ENCODE measurements around the gene RNF121.

The RNF121 gene

DNA sequence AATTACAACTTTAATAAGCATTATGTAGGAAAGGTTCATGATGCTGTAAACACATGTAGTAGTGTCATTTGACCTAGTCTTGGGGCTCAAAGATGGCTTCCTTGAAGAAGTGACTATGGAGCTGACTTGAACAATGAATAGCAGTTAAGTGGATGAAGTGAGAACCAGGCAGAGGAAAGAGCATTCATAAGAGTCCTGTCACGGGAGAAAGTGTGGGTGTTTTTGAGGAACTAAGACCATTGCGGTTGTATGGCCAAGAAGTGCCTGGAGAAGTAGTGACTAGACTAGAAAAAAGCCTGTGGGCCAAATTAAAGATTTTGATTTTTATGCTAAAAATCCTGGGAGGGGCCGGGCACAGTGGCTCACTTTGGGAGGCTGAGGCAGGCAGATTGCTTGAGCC, 62.6 kb downstream of the RNF121 start:
- peak; percentile 88 to 94 (median 94) for DNase-seq

DNA sequence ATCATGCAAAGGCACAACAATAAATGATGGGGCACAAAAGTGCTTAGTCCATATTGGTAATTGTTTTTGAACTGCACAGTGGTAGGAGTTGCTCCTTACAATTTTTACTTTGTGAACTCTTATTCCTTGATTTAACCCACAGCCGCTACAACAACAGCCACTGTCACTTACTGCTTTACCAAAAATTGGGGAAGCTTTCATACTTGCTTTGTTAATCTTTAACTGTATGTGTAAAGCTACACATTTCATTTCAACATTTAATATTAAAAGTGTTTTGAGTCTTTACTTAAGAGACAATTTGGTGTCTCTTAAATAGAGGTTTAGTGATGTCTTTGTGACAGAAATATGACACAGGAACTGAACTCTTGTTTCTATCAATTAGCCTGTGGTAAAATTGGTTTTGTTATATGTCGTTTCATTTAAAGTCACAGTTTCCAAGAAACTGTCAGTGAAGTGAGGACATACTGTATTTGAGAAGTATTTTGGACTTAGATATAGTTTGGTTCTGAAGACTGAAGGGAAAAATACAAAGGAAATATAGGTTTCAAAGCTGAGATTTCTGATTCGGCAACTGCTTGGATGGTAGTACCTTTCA, 63.4 kb downstream of the RNF121 start:
- DNase-seq: no peak

DNA sequence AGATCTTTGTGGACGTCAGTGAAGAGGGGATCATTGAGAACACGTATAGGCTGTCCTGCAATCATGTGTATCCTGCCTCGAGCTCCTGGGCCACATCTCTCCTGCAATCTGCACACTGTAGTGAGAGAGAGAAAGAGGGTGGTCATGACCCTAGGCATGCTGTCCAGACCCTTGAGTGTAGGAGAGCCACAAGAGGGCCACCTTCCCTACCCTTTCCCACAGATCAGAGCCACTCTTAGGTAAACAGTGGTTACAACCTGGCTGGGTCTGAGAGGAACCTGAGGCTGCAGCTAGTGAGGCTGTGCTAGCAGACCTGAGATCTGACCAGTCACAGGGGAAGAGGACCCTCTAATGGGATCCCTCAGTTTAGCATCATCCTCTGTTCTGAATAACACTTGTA, 65.9 kb downstream of the RNF121 start:
- DNase-seq: no peak

DNA sequence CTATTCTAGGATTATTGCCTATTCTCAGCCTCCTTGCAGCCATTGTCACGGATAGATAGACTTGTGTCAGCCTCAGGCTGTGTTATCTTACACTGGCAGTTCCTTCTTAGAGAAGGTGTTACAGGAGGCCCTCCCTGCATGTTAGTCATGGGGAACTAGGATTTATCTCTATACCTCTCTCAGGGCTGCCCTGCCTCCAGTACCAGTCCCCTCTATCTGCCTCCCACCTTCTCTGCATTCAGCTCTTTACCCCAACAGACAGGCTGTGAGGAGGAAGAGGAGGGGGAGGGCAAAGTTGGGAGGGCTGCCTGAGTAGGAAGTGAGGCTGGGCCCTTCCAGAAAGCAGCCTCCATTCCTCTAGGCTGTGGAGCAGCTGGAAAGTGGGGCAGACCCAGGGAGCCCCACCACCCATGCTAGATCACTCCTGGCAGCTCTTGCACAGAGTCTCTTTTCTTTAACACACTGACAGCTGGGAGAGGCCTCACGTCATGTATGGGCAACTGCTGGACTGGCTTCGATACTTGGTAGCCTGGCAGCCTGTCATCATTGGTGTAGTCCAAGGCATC, 67.0 kb downstream of the RNF121 start:
- DNase-seq: no peak

DNA sequence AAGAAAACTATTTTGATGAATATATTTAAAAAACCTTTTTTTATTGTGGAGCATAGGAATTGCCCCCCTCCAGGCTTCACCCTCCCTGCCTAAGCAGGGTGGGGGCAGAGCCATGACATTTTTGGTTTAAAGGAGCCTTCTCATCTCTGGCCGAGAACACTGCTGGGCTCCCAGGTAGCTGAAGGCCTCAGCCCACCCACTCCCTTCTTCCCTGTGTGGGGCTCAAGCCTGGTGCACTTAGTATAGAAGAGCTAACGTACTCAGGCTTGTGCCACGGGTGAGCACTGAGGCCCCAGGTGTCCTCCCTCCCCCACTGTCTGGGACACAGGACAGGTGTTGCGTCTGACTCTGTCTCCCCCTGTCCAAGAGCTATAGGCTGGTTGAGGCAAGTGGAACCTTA, 67.7 kb downstream of the RNF121 start:
- DNase-seq: no peak

DNA sequence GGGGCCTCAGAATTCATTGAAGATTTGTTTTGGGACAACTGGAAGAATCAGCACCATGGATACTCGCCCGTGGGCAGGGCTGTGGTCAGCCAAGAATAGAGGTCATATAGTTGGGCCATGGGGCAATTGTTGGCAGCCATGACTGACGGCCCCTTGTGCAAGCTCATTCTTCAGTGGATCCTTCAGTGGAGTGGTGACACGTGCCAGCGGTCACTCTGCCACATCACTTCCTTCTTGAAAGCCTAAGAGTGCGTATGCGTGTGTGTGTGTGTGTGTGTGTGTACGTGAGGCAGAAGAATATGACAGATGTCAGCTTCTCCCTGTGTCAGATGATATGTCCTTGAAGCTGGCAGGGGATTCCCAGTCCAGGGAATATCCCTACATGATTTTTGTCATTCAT, 68.1 kb downstream of the RNF121 start:
- DNase-seq: peak; percentile 93 to 96 (median 96)

DNA sequence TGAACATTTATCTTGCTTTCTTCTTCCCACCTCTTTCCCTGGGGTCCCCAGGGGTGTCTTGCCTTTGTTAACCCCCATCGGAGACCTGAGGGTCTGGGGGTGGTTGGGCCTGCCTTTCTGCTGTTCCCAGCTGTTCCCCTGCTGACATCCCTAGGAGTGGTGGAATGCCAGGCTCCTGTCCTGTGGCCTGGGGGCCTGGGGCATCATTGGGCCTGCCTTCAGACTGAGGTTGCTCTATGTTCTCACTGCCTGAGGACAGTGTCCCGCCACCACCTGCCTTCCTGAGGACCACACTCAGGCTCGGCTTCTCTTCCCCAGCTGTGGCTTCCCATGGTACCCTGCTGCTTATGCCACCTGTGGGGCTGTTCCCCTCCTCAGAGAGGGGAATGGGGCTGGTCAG, 68.7 kb downstream of the RNF121 start:
- no peak for DNase-seq

DNA sequence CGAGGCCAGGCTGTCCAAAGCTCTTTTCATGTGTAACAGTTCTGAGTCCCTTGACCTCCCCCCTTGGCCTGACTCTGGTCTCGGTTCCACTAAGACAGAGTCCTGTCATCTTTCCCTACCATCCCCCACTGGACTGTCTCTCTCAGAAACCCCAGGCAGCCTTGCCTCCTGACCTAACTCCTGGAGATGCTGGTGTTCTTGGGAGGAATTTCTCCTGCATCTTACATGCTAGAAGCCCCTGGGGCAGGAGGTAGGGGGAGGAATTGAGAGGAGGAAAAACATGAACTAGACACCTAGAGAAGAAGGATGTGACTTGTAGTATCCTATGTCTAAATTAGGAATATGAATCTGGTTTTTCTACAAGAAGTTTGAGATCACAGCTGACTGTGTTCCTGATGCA, 69.2 kb downstream of the RNF121 start:
- DNase-seq: no peak

DNA sequence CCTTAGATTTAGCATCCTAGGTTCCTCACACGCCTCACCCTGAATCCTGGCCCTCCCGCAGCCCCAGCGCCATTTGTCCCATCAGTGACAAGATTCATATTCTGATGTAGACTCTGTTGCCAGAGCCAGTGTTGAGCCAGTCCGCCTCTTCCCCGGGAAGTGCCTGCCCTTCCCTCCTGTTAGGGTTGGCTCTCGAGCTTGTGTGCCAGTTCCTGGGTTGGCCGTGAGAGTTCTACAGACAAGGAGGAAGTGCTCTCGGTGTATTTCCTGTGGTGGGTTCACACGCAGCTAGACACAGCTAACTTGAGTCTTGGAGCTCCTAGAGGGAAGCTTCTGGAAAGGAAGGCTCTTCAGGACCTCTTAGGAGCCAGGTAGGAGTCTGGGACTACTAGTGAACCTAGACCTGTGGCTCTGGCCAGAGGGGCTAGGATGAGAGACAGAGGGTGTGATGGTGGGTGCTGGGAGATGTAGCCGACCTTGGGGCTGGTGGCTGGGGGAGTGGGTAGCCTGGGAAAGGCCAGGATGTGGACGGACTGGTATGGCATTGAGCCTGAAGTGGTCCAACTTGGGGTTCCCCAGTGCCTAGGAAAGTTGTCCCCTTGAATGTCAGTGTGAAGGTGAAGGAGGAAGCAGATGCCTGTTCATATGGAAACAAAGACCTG, 69.9 kb downstream of the RNF121 start, which contains the start of gene IL18BP:
IL18BP (plus strand) TSS at position 261 of the 662 bp plus-strand sequence. CDS start 1,076 bp downstream, outside the sequence.
- peak; percentile 82 to 87 (median 83) for DNase-seq

DNA sequence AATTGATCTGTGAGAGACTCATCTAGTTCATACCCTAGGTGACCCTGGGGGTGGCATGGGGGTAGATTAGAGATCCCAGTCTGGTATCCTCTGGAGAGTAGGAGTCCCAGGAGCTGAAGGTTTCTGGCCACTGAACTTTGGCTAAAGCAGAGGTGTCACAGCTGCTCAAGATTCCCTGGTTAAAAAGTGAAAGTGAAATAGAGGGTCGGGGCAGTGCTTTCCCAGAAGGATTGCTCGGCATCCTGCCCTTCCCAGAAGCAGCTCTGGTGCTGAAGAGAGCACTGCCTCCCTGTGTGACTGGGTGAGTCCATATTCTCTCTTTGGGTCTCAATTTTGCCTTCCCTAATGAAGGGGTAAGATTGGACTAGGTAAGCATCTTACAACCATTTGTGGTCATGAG, 70.5 kb downstream of the RNF121 start:
- peak in 2 of 3 donors; percentile 42 to 57 for DNase-seq

DNA sequence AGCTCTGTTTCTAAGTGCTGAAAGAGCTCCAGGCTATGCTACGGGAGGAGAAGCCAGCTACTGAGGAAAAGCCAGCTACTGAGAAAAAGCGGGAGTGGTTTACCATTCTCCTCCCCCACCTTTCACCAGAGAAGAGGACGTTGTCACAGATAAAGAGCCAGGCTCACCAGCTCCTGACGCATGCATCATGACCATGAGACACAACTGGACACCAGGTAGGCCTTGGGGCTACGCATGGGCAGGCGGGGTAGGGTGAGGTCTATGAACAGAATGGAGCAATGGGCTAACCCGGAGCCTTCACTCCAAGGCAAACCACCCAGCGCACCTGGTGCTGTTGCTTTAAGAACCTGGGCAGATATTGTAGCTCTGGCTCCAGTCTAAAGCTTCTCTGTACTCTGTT, 71.0 kb downstream of the RNF121 start:
- DNase-seq: peak in 1 of 3 donors; percentile 22

DNA sequence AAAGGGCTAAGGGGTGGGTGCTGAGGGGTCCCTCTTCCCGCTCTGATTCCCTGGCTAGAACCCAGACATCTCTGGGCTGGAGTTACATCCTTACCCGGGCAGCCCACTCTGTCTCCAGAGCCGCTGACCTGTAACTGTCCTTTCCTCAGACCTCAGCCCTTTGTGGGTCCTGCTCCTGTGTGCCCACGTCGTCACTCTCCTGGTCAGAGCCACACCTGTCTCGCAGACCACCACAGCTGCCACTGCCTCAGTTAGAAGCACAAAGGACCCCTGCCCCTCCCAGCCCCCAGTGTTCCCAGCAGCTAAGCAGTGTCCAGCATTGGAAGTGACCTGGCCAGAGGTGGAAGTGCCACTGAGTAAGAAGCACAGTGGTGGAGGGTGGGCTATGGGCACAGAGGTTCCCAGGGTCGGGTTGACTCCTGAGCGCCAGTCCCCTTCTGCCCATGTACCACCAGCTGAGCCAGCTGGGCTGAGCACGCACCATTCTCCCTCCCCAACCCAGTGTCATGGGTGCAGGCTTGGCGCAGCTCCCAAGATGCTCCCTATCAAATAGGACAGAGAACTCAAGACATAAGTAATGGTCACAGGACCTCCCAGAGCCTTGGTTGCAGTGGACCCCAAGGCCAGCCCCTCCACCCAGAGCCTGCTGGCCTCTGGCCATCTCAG, 71.5 kb downstream of the RNF121 start:
- no peak for DNase-seq

DNA sequence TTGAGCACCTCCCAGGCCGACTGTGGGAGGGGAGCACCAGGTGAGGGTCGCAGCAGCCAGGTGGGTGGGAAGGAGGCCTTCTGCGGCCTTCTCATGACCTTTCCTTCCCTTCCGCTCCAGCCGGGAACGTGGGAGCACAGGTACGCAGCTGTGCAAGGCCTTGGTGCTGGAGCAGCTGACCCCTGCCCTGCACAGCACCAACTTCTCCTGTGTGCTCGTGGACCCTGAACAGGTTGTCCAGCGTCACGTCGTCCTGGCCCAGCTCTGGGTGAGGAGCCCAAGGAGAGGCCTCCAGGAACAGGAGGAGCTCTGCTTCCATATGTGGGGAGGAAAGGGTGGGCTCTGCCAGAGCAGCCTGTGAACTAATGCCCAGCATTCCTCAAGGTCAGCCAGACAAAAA, 72.4 kb downstream of the RNF121 start:
- no peak for DNase-seq

DNA sequence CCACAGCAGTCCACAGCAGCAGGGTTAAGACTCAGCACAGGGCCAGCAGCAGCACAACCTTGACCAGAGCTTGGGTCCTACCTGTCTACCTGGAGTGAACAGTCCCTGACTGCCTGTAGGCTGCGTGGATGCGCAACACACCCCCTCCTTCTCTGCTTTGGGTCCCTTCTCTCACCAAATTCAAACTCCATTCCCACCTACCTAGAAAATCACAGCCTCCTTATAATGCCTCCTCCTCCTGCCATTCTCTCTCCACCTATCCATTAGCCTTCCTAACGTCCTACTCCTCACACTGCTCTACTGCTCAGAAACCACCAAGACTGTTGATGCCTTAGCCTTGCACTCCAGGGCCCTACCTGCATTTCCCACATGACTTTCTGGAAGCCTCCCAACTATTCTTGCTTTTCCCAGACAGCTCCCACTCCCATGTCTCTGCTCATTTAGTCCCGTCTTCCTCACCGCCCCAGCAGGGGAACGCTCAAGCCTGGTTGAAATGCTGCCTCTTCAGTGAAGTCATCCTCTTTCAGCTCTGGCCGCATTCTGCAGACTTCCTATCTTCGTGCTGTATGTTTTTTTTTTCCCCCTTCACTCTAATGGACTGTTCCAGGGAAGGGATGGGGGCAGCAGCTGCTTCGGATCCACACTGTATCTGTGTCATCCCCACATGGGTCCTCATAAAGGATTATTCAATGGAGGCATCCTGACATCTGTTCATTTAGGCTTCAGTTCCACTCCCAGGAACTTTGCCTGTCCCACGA, 73.2 kb downstream of the RNF121 start:
- DNase-seq: no peak

DNA sequence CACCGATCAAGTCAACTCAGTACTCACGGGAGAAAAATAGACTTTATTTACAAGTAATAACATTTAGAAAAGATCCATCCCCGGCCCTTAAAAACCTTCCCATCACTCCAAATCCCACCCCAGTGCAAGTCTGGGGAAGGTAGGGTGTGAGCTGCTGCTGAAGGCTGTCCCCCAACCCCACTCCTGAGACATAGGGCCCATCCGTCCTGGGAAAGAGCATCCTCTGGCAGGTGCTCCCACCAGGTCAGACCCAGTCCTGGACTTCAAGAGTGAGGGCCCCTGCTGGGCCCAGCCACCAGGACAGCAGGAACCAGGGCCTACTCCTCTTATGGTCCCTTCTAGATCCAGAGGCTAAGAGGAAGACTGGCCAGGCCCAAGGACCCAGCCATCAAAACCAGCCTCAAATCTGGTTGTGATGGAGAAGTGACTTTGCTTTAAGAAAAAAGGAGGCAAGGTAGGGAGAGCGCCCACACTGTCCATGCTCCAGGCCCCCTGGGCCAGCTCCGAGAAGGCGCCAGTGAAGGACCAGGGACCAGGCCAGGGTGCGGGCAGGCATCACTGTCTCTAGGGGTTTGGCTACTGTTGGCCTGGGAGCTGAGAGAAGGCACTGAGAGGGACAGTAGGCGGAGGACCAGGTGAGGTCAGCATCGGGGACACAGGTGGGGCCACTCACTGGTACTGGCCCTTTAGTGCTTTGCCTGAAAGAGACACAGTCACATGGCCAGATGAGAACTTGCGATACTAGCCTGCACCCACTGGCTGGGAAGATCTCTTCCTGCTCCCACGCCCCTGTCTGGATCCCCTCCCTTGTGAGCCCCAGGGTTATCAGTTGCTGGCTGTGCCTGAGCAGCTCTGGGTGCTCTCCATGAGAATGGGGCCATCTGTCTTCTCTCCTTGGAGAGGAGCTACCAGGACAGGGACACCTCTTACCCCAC, 74.3 kb downstream of the RNF121 start:
- DNase-seq: no peak

DNA sequence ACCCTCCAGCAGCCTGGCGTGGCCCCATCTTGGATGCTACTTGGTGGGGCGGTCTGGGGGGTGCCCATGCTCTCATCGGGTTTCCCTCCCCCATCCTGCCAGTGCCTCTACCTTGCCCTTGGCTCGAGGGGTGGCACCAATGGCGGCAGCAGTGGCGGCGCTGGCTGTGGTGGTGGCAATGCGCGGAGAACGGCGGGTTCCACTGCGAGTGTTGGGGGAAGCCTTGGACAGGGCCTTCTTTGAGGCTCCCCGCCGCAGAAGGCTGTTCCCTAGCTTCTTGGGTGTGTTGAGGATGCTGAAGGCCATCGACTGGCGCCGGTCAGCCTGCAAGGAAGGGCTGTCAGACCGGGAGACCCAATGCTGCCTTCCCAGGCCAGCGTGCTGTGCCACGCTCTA, 74.9 kb downstream of the RNF121 start:
- no peak for DNase-seq

DNA sequence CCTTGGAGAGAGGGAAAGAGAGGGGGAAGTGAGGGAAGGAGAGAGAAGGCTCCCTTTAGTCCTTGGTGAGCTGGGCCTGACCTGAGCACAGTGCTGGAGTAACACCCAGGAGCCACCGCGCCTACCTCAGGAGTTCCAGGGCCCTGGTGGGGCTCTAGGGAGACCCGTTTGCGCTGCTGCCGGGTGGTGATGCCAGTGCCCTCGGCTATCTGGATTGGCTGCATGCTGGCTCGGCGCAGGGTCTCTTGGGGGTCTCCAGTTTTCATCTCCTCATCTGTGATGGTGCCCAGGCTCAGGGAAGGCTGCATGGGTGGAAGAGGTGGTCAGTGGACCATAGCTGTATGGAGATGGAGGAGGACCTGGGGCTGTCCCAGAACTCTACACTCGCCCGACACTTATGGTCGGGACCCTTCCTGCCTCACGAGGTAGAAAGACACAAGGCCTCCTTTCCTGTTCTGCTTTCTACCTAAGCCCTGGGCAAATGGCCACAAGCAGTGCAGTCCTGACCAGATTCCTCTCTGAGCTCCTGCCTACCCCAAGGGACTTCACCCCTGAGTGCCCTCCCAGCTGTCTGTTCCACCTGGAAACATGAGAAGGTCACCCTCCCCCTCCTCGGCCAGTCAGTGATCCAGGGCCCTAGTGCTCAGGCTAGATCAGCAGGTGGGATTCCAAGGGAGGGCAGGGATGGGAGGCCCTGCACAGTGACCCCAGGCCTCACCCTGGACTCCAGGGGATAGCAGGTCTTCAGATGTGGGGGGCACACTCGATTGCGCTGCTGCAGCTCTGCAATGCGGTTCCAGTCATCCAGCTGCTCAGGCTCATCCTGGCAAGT, 75.9 kb downstream of the RNF121 start:
- no peak for DNase-seq

DNA sequence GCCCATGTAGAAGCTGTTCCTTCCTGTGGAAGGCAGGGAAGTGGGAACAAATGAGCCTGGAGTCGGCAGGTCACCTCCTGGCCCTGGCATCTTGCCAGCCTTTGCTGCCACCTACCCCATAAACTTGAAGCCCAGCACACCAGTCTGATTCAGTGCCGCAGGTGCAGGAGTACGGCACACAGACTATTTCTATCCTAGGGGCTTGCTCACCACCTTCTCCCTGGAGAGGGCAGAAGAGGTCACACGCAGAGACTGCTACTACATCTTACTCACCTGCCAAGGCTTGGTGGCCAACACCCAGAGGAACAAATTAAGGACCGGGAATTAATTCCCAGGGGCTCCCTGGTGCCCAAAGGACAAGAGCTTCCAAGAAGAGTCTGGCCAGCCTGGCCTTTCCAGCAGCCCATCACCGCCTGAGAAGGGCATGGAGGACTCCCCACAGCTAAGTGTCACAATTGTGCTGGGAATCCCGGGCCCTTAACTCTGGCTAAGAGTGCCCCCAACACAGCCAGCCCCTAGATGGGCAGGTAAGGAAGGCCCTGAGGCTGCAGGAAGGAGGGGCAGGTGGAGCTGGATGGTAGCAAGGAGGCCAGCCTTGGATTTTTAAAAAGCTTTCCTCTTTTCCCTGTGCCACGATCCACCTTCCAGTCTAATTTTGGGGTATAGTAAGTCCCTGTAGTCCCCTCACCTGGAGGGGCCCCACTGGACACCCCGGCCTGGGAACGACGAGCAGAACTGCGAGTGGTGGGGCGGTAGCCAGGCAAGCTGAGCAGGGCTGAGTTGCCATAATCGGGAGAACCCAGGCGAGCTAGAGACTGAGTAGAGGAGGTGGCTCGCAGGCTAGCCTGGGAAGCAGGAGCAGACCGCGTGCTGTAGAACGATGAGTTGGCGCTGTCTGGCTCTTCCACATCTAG, 76.8 kb downstream of the RNF121 start:
- no peak for DNase-seq

DNA sequence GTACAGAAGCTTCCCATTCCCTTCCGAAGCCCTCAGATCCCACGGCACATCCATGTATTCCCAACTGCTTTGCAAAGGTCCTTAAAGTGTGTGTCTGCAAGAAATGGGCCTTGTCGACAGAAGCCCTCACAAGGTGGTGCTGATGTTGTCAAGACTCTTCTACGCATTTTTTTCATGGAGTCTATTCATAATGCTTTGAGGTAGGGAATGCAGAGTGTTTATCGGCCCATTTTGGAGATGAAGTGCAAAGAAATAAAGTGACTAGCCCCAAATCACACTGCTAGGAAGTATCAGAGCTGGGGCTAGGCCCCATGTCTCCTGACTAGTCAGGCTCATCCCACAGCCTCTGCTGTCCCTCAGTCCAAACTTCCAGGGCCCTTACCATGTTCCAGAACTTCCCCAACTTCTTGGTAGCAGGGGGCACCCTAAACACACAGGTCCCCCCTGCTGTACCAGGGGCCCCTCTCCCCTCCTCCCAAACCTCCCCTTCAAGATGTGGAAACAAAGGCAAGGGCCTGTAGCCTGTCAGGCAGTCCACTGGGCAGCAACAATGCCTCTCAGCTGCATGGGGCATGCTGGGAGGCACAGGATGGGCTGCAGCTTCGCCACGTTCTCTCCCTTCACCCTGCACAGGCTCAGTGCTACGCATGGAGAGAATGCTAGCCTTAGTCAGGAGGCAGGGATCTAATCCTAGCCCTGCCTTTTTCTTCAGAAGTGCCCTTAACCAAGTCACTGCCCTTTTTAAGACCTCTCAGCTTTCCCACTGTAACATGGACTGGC, 77.7 kb downstream of the RNF121 start:
- DNase-seq: no peak
